SH-SY5Y (cell line): ENCODE results near the gene FERMT2.

Experiments
- GATA2 ChIP-seq: IDR thresholded peaks from 2 replicates; pipeline ENCODE4 v1.6.1; 2011; ENCODE audit warnings: mild to moderate bottlenecking, low read depth, low read length
- GATA3 ChIP-seq: IDR thresholded peaks from 2 replicates; pipeline ENCODE4 v1.6.1; 2011; ENCODE audit warnings: low read depth, mild to moderate bottlenecking, low read length, moderate library complexity

DNA sequence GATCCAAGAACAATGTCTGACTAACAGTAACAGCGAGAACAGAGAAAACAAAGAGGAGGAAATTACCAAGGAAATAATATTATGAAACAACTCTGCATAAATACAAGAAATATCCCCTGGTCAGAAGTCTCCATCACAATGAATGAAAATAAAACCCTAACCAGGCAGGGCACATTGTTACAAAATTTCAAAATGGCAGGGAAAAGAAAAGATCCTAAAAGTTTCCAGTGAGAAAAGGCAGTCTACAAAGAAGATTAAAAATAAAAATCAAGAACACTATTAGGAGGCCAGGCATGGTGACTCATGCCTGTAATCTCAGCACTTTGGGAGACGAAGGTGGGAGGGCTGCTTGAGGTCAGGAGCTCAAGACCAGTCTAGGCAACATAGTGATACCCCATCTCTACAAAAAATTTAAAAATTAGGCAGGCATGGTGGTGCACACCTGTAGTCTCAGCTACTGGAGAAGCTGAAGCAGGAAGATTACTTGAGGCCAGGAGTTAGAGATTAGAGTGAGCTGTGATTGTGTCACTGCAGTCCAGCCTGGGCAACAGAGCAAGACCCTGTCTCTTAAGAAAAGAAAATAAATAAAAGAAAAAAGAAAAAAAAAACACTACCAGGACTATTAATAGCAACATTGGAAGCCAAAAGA is 47.8 kb downstream of the FERMT2 start:
- TF ChIP-seq GATA2 = no peak
- TF ChIP-seq GATA3 = no peak
